ENCODE measurements around the gene TEX12.
"Not testable (repeated sequence)": the region's sequence is repeated elsewhere in the genome, so short reads cannot be mapped to it uniquely, and the experiment has no call there.

The TEX12 gene

GRCh38 chr11:112185883-112186282 lies 18.7 kb downstream of the TEX12 start:
- no peak overlapping the region for H3K4me3 ChIP-seq (ENCODE audit: low read length)
- TF ChIP-seq CTCF (IDR thresholded peaks at IDR 0.05; ENCODE audit: insufficient read depth, low read depth, low read length, missing control alignments): no peak
- no peak for DNase-seq (ENCODE audit: low read depth)

- H3K4me3 ChIP-seq (ENCODE audit: low read length): no peak overlapping the region
- no peak for DNase-seq (ENCODE audit: low read depth)
- no peak for TF ChIP-seq CTCF (IDR thresholded peaks at IDR 0.05; ENCODE audit: insufficient read depth, low read depth, low read length, missing control alignments)
Measured at GRCh38 chr11:112186304-112186703, 19.1 kb downstream of the TEX12 start.

- DNase-seq (ENCODE audit: low read depth): peak; percentile 5
- not testable (repeated sequence) for H3K4me3 ChIP-seq (ENCODE audit: low read length)
Measured at GRCh38 chr11:112195113-112195512, 27.9 kb downstream of the TEX12 start.

- TF ChIP-seq CTCF (IDR thresholded peaks at IDR 0.05; ENCODE audit: insufficient read depth, low read depth, low read length, missing control alignments): no peak
- H3K4me3 ChIP-seq (ENCODE audit: low read length): no peak overlapping the region
- peak; percentile 89 for DNase-seq (ENCODE audit: low read depth)
Measured at GRCh38 chr11:112195951-112196351, 28.8 kb downstream of the TEX12 start.

- no peak for TF ChIP-seq CTCF (IDR thresholded peaks at IDR 0.05; ENCODE audit: insufficient read depth, low read depth, low read length, missing control alignments)
Measured at GRCh38 chr11:112196519-112197087, 29.4 kb downstream of the TEX12 start.

GRCh38 chr11:112199101-112199500 lies 31.9 kb downstream of the TEX12 start:
- not testable (repeated sequence) for H3K4me3 ChIP-seq (ENCODE audit: low read length); DNase-seq (ENCODE audit: low read depth)

More at GRCh38 chr11:112196519-112197087, 29.4 kb downstream of the TEX12 start:
- DNase-seq (ENCODE audit: low read depth): no peak
- no peak overlapping the region for H3K4me3 ChIP-seq (ENCODE audit: low read length)

GRCh38 chr11:112200252-112200651 lies 33.1 kb downstream of the TEX12 start:
- H3K4me3 ChIP-seq (ENCODE audit: low read length): no peak overlapping the region
- DNase-seq (ENCODE audit: low read depth): no peak
- no peak for TF ChIP-seq CTCF (IDR thresholded peaks at IDR 0.05; ENCODE audit: insufficient read depth, low read depth, low read length, missing control alignments)

- DNase-seq (ENCODE audit: low read depth): no peak
- no peak for TF ChIP-seq CTCF (IDR thresholded peaks at IDR 0.05; ENCODE audit: insufficient read depth, low read depth, low read length, missing control alignments)
Measured at GRCh38 chr11:112206071-112206470, 38.9 kb downstream of the TEX12 start.

More at GRCh38 chr11:112206071-112206470, 38.9 kb downstream of the TEX12 start:
- no peak overlapping the region for H3K4me3 ChIP-seq (ENCODE audit: low read length)
